ENCODE data around the gene SLC25A24. TPM values are rescaled to one million over a fixed set of nuclear protein-coding genes. Genes with fewer than 3 reads are reported as not detected.
"Not testable (repeated sequence)": the region's sequence is repeated elsewhere in the genome, so short reads cannot be mapped to it uniquely, and the experiment has no call there.

The SLC25A24 gene
- total RNA-seq, 1 donor from 2014 or later, result 55.3 TPM

DNA sequence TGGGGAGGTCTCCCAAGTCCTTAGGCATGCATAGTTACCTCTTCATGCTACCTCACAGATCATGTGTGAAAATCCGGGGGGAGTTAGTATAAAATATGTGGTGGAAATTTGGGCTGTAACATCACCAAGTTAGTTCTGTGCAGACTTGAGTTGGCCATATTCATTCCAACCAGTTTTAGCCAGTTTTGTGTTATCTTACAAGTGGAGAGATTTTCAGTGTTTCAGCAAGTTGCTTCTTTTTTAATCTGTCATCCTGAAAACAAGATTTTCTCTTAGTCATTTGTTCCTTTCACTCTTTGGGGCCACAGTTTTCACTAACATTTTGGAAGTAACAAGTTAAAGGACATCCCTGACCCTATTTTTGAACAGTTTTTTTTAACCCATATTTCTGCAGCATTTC lies 11.3 kb downstream of the SLC25A24 start:
- Mint-ChIP-seq H3K4me3 (ENCODE audit: unreplicated experiment) (no peak overlapping the region), H3K9me3 (ENCODE audit: unreplicated experiment) (no peaks in the 10 kb centered on the region), H3K36me3 (ENCODE audit: unreplicated experiment) (peaks cover 19% of the 10 kb centered on the region), H3K27me3 (ENCODE audit: unreplicated experiment) (no peaks in the 10 kb centered on the region), H3K27ac (ENCODE audit: unreplicated experiment) (no peak overlapping the region), H3K4me1 (ENCODE audit: low read depth, unreplicated experiment) (peaks cover 3% of the 10 kb centered on the region)
- TF ChIP-seq, protein P1, sequence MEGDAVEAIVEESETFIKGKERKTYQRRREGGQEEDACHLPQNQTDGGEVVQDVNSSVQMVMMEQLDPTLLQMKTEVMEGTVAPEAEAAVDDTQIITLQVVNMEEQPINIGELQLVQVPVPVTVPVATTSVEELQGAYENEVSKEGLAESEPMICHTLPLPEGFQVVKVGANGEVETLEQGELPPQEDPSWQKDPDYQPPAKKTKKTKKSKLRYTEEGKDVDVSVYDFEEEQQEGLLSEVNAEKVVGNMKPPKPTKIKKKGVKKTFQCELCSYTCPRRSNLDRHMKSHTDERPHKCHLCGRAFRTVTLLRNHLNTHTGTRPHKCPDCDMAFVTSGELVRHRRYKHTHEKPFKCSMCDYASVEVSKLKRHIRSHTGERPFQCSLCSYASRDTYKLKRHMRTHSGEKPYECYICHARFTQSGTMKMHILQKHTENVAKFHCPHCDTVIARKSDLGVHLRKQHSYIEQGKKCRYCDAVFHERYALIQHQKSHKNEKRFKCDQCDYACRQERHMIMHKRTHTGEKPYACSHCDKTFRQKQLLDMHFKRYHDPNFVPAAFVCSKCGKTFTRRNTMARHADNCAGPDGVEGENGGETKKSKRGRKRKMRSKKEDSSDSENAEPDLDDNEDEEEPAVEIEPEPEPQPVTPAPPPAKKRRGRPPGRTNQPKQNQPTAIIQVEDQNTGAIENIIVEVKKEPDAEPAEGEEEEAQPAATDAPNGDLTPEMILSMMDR (IDR thresholded peaks at IDR 0.05; ENCODE audit: partially characterized antibody, unreplicated experiment), result no peak
- no peak for DNase-seq

DNA sequence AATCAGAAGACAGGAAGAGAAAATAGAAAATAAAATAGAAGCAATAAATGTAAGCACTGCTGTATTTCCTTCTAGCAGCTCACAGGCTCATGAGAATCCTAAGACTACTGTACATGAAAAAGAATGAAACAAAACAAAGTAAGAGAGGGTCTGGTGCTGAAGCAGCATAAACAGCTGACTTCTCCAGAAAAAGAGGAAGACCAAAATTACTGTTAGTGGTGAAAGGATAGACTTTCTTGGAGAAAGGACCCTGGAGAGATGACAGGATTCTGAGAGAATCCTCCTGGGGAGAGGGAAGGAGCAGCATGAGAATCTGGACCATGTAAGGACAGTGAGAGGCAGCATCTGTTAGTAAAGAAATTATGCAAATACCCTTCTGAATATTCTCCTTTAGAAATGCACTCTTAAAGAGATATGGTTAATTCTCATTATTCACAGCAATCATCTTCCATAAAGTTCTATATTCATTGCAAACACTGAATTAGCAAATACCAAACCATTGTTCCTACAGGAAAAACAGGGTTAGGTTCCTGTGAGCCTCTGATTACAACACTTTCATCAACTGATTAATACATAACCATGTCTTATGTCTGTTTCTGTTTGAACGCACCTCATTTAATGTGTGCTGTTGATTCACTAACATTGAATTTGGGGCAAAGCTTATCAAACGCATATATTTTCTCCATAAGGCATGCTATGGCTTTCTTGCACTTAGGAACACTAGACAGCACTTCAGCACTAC lies 17.0 kb downstream of the SLC25A24 start:
- no peak for DNase-seq
- H3K27ac Mint-ChIP-seq (ENCODE audit: unreplicated experiment), result peak overlapping the region; percentile 78
- peaks cover 36% of the 10 kb centered on the region for H3K36me3 Mint-ChIP-seq (ENCODE audit: unreplicated experiment)
- H3K27me3 Mint-ChIP-seq (ENCODE audit: unreplicated experiment), result peaks cover 3% of the 10 kb centered on the region
- H3K4me3 Mint-ChIP-seq (ENCODE audit: unreplicated experiment), result peak overlapping the region; percentile 28
- peaks cover 4% of the 10 kb centered on the region for H3K4me1 Mint-ChIP-seq (ENCODE audit: low read depth, unreplicated experiment)
- peaks cover 2% of the 10 kb centered on the region for H3K9me3 Mint-ChIP-seq (ENCODE audit: unreplicated experiment)
- TF ChIP-seq, protein P1 (IDR thresholded peaks at IDR 0.05; ENCODE audit: partially characterized antibody, unreplicated experiment), result no peak

DNA sequence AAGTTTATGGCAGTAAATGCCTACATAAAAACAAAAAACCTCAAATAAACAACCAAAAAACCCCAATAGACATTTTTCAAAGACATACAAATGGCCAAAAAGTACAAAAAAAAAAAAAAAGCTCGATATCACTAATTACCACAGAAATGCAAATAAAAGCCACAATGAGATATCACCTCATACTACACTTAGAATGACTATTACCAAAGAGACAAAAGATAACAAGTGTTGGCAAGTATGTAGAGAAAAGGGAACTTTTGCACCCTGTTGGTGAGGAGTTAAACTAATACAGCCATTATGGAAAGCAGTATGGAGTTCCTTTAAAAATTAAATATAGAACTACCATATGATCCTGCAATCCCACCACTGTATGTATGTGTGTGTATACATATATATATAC lies 21.1 kb downstream of the SLC25A24 start:
- H3K27ac Mint-ChIP-seq (ENCODE audit: unreplicated experiment), result no peak overlapping the region
- peaks cover 3% of the 10 kb centered on the region for H3K27me3 Mint-ChIP-seq (ENCODE audit: unreplicated experiment)

DNA sequence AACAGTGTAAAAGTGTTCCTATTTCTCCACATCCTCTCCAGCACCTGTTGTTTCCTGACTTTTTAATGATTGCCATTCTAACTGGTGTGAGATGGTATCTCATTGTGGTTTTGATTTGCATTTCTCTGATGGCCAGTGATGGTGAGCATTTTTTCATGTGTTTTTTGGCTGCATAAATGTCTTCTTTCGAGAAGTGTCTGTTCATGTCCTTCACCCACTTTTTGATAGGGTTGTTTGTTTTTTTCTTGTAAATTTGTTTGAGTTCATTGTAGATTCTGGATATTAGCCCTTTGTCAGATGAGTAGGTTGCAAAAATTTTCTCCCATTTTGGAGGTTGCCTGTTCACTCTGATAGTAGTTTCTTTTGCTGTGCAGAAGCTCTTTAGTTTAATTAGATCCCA lies 37.7 kb downstream of the SLC25A24 start:
- H3K27me3 Mint-ChIP-seq (ENCODE audit: unreplicated experiment); H3K27ac Mint-ChIP-seq (ENCODE audit: unreplicated experiment); H3K4me1 Mint-ChIP-seq (ENCODE audit: low read depth, unreplicated experiment); DNase-seq; H3K4me3 Mint-ChIP-seq (ENCODE audit: unreplicated experiment): not testable (repeated sequence)
- peaks cover 20% of the 10 kb centered on the region for H3K36me3 Mint-ChIP-seq (ENCODE audit: unreplicated experiment)
- peaks cover 12% of the 10 kb centered on the region for H3K9me3 Mint-ChIP-seq (ENCODE audit: unreplicated experiment)

More for the DNA sequence above, 21.1 kb downstream of the SLC25A24 start:
- peaks cover 4% of the 10 kb centered on the region for H3K4me1 Mint-ChIP-seq (ENCODE audit: low read depth, unreplicated experiment)
- no peak for DNase-seq
- TF ChIP-seq, protein P1 (IDR thresholded peaks at IDR 0.05; ENCODE audit: partially characterized antibody, unreplicated experiment), result no peak
- peaks cover 62% of the 10 kb centered on the region for H3K36me3 Mint-ChIP-seq (ENCODE audit: unreplicated experiment)
- H3K4me3 Mint-ChIP-seq (ENCODE audit: unreplicated experiment), result no peak overlapping the region
- H3K9me3 Mint-ChIP-seq (ENCODE audit: unreplicated experiment), result peaks cover 7% of the 10 kb centered on the region

DNA sequence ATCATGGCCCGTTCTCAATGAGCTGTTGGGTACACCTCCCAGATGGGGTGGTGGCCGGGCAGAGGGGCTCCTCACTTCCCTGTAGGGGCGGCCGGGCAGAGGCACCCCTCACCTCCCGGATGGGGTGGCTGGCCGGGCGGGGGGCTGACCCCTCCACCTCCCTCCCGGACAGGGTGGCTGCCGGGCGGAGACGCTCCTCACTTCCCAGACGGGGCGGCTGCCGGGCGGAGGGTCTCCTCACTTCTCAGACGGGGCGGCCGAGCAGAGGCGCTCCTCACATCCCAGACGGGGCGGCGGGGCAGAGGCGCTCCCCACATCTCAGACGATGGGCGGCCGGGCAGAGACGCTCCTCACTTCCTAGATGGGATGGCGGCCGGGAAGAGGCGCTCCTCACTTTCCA lies 40.2 kb downstream of the SLC25A24 start:
- H3K9me3 Mint-ChIP-seq (ENCODE audit: unreplicated experiment); H3K27me3 Mint-ChIP-seq (ENCODE audit: unreplicated experiment); H3K4me3 Mint-ChIP-seq (ENCODE audit: unreplicated experiment); DNase-seq; H3K4me1 Mint-ChIP-seq (ENCODE audit: low read depth, unreplicated experiment); H3K36me3 Mint-ChIP-seq (ENCODE audit: unreplicated experiment): not testable (repeated sequence)
- peak overlapping the region; percentile 22 for H3K27ac Mint-ChIP-seq (ENCODE audit: unreplicated experiment)

DNA sequence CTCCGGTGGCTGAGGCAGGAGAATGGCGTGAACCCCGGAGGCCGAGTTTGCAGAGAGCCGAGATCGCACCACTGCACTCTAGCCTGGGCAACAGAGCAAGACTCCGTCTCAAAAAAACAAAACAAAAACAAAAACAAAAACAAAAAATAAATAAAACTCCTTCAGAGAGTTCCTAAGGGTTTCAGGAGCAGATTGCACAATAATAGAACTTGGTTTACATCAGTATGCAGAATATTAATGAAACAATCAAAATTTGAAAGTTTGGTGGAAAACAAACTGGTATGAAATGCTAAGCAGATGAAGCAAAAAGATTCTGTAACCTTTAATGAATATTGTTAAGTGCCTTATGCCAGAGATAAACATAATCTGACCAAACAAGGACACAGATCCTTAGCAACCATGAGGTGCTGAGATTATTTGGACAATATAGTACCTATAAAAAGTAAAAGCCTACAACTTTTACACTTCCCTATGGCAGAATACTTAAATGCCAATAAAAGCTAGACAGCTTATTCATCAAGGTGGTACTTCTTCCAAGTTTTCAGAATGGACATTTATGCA lies 41.2 kb downstream of the SLC25A24 start:
- TF ChIP-seq, protein P1 (IDR thresholded peaks at IDR 0.05; ENCODE audit: partially characterized antibody, unreplicated experiment), result no peak
- no peaks in the 10 kb centered on the region for H3K27me3 Mint-ChIP-seq (ENCODE audit: unreplicated experiment)

More for the DNA sequence above, 41.2 kb downstream of the SLC25A24 start:
- H3K36me3 Mint-ChIP-seq (ENCODE audit: unreplicated experiment), result peaks cover 7% of the 10 kb centered on the region
- no peak for DNase-seq
- no peak overlapping the region for H3K4me3 Mint-ChIP-seq (ENCODE audit: unreplicated experiment)
- H3K9me3 Mint-ChIP-seq (ENCODE audit: unreplicated experiment), result peaks cover 3% of the 10 kb centered on the region
- H3K4me1 Mint-ChIP-seq (ENCODE audit: low read depth, unreplicated experiment), result peaks cover 6% of the 10 kb centered on the region
- H3K27ac Mint-ChIP-seq (ENCODE audit: unreplicated experiment), result peak overlapping the region; percentile 88

Data from glutamatergic neuron (in vitro differentiated cells).